ENCODE measurements around the gene ZNF385A.

Gene ZNF385A

DNA sequence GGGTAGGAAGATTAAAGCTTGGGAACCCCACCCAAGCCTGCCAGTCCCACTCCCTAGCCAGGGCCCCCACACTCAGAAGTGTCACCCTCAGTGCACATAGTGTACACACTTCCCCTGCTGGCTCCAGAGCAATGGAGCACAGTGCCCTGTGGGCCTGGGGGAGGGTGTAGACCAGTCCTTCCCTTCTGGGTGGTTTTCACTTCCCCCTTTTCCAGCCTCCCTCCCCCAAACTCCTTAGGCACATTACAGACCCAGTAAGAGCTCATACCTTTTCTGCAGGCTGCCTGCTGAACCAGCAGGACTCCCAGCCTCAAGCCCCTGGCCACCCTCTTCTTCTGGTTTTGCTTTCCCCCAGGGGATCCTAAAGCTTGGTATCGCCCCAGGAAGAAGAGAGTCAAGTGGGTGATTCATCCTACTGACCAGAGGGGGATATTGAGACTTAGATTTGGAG lies at the start of gene ZNF385A:
Gene ZNF385A, minus strand, starts transcription at position 143 of the 451 bp plus-strand sequence. CDS start 219 bp downstream, outside the sequence.
- no peak for DNase-seq

DNA sequence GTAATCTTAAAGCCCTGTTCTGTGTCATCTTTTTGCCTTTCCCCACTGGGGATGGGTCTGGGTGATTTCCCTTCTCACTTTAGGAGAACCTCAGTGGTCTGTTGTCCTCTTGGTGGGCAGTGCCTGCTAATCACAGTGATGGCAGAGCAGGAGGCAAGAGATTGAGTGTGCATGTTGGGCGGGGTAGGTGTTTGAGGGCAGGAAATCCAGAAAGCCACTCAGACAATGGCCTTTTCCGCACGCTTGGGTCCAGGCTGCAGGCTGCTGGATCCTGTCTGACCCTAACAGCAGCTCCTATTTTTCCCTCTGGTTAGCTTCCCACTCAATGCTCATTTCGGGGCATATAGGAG lies 48.3 kb upstream of the ZNF385A start:
- no peak for DNase-seq

- no peak for DNase-seq
Observed at GRCh38 chr12:54431911-54432814, 47.6 kb upstream of the ZNF385A start.

GRCh38 chr12:54430471-54431069 lies 46.0 kb upstream of the ZNF385A start:
- no peak for DNase-seq

DNA sequence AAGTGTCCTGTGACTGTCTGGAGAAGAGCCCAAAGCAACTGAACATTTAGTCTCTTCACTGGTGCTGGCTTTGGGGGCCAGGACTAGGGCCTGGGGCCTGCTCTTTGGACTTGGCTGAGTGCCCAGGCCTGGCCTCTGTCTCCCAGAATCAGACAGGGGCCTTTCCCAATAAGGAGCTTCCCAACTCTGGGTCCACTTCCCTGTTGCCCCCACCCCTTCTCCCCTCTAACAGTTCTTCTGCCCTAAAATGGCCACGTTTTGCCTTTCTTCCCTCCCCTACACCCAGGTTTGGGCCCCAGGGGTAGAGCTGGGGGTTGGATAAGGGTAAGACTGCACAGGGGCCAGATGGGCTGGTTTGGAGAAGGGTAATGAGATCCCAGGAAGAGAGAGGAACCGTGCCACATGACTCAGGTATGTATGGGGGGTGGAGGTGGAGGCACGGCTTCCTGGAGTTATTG lies 44.5 kb upstream of the ZNF385A start:
- no peak for DNase-seq

- DNase-seq, result no peak
Observed at GRCh38 chr12:54428050-54429013, 43.8 kb upstream of the ZNF385A start.

DNA sequence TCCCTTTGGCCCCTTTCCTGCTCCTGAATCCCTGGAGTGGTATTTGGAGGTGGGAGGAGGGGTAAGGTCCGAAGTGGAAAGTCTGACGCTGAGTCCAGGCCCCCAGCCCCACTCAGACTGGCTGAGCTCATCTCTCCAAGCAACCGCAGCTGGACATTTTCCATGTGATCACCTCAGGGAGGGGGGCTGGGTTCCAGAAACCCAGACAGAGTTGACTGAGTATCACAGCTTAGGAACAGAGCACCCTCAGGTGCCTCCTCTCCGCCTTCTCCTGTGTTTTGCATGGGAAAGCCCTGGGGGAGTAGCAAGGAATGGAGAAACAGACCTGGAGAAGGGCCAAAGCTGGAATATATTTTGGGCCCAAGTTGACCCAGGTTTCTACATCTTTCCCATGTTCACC lies 42.6 kb upstream of the ZNF385A start:
- no peak for DNase-seq

DNA sequence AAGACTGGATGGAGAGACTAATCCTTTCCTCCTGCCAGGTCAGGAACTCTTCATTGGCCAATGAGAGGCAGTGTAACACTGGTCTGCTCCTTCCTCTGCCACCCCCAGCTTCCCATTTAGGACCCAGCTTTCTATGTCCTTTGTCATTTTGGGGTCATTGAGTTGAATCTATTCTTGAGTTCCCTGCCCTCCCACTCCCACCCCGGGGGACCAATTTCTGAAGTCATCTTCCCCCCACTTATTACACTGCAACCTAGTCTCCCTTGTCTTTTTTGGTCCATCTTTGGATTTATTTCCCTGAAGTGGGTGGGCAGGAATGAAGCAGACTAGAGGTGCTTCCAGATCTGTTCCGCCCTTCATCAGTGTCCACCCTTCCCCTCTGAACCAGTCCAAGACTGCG lies 42.2 kb upstream of the ZNF385A start:
- DNase-seq, result no peak

DNA sequence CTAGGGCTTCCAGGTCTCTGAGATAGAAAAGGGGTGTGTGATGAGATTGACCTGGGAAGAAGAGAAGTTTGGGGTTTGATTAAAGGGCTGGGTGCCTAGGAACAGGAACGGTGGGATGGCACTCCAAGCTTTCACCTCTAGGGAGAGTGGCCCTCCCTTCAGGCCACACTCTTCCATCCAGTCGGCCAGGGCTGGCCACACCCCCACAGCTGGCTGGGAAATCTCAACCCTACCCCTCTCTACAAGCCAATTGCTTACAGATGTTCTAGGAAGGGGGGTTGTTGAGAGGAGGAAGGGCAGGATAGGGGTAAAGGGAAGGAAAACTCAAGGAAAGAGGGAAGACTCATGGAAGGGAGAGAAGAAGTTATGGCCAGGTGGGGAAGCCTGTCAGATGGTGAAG lies 41.2 kb upstream of the ZNF385A start:
- no peak for DNase-seq

GRCh38 chr12:54424224-54424623 lies 39.7 kb upstream of the ZNF385A start:
- no peak for DNase-seq

- no peak for DNase-seq
Observed at GRCh38 chr12:54423816-54424150, 39.2 kb upstream of the ZNF385A start.

DNA sequence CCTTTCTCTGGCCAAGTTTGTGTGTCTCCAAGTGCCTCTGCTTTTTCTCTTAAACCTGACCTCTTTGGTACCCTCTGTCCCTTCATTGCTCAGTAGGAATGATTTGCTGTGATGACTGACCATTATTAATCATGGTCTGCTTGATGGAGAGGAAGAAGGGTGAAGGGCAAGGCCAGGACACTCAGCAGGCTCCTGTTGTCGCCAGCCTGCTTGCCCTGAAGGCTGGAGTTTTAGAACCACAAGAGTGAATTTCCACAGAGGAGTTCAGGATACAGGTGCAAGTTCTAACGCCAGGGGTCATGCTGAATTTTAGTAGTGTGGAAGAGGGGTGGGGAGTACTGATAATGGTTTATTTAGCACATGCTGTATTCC lies 37.3 kb upstream of the ZNF385A start:
- DNase-seq, result no peak

DNA sequence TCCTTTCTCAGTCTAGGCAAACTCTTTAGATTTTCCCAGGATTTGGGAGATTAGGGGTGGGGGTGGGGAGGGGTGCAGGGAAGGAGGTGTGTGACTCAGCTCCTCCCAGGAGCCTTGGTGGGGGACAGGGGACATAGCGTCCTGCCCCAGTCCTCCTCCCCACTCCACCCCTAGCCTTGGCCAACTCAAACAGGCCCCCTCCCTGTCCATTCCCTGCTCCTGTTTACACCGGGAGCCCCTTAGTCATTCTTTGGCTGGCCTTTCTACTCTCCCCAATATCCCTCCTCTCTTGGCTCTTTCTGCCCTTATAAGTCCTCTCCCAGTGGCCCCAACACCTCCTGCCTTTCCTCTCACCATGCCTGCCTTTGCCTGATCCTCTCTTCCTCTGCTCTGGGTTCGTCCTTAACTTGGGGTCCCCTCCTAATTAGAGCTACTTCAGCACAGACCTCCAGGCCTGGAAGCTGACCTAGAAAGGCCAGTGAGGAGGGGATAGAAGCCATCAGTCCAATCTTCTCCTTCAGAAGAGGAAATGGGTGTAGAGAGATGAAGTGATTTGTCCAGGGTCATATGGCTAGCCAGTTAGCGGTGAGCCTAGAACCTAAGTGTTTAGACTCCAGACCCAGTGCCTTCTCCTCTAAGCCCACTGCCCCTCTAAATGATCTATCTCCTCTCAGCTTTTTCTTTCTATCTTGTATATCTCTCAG lies 36.8 kb upstream of the ZNF385A start:
- DNase-seq, result no peak

DNA sequence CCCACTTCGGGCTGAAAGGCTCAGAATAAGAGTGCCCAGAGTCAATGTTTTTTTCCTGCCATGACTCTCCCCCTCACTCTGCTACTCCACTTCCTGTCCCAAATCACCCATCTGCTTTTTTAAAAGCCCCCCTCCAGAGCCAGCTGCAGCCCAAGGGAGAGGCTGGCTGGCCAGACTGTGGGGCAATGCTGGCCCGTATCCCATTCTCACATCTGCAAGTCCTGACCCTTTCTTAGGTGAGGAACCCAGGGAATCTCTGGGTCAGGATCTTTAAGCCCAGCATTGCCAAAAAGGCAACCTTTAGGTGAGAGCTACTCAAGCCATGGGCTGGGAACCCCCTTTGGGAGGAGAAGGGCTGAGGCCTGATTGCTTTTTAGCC lies 36.2 kb upstream of the ZNF385A start:
- no peak for DNase-seq

DNA sequence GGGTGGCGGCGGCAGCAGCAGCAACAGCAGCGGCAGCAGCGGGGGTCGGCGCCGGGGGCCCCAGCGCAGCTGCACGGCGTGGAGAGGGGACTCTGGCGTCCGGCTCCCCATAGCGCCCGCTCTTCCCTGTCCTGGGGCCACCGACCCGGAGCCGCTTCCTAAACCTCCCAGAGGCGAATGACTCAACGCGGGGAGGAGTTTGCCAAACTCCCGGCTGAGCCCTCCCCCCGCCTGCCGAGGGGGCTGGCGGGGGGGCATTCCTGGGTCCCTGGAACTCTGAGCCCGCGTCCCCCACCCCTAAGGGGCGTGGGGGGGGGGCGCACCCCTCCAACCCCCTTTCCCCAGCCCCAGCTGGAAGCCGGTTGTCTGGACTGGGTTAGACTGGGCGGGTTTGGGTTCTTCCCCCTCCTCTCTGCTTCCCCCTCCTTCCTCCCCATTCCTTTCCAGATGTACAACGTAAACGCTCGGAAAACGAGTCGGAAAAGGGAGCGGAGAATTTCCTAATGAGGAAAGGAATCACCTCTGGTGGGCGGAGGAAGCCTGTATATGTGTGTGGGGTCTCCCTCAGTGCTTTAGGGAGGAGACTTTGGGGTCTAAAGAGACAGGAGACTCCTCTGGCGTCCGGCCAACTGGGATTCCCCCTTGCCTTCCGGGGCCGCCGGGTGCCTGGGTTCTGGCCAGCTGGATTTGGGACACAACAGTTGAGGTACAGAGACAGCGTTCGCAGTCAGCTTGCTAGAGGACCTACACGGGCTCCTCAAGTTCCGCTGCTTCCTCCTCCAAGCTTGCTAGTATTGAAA lies 34.8 kb upstream of the ZNF385A start, which contains the start of gene ITGA5:
Gene ITGA5, minus strand, starts transcription at position 179 of the 800 bp plus-strand sequence. Its CDS starts 68 bp downstream, at position 111.
- DNase-seq, result no peak

- DNase-seq, result no peak
Observed at GRCh38 chr12:54418441-54419087, 34.0 kb upstream of the ZNF385A start.

GRCh38 chr12:54417712-54418440 lies 33.3 kb upstream of the ZNF385A start:
- DNase-seq, result no peak

DNA sequence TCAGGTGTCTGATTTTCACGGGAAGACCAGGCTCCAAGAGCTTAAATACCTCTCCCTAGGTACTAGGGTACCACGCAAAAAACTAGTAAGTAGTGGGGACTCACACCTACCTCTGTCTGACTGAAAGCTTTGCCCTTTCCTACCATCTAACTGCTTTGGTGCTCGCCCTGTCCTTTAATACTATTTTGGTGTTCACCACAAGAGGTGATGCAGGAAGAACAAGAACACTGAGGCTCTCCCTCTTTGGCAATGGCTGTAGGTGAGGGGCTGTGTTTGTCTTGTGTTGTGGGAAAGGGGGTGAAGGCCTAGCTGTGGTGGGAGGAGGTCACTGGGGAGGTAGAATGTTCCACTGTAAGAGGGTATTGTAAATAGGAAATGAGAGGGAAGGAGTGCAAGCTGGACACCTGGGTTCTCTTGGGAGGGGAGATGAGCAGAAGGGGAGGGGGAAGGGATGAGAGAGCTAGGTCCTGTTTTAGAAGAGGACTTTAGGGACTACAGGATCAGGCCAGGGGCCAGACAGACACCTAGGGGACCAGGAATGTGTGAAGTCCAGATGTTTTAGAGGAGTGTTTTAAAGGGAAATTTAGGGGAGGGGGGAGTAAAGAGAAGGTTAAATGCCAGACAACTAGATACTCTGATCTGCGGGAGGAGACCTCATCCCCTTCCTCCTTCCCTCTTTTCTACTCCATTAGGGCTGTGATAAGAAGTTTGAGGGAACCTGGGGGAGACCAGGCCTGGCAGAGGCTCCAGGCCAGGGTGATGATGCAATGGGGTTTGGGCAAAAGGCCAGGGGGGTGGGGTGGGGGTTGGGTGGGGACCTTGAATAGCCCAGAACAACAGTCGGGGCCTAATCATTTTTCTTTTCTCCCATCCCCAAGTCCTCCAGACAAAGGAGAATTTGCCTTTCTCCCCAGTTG lies 32.4 kb upstream of the ZNF385A start:
- no peak for DNase-seq

DNA sequence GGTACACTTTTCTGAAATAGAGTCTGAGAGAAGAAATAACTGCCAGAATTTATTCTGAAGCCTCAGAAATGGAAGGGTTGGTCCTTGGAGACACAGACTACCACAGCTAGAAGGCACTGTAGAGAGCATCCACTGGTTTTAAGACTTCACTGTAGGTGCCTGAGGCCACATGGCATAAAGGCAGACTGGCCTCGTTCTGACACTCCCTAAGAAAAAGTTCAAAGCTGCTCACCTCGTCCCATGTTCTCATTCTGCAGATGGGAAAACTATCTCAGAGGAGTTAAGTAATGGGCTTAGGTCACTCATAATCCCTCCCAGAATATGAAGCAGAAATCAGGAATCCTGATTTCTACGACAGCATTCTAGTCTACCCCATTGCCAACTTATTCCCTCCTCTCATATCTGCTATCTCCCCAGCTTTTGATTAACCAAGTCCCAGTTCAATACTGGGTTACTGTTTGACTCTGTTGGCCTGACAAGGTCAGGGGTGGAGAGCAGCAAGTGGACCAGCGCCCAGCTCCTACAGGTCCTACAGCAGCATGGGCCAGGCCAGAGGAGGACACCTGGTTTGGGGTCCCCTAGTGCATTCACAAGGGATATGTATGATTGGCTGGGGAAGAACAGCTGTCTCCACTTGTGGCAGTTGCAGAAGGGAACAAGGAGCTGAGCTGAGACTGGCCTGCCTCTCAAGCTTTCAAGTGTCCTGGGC lies 30.8 kb upstream of the ZNF385A start:
- DNase-seq, result no peak
